H9 (cell line): Measurements from ENCODE around the gene DNAJA4. TPM values are rescaled to one million over a fixed set of nuclear protein-coding genes. Genes with fewer than 3 reads are reported as not detected.

Experiments used
- DNase-seq: peaks from one replicate; pipeline ENCODE4 v3.0.0-alpha.2; 2017
- H2AFZ ChIP-seq: one replicate; pipeline ENCODE4 v1.6.1; 2013; ENCODE audit warnings: mild to moderate bottlenecking, low read length, control low read depth, moderate library complexity
- H2AK5ac ChIP-seq: 2 replicates; pipeline ENCODE4 v1.6.1; 2013; ENCODE audit warnings: low read length, control low read depth, mixed read lengths; ENCODE audit not compliant: insufficient read length
- H2BK120ac ChIP-seq: one replicate; pipeline ENCODE4 v1.6.1; 2013; ENCODE audit warnings: low read depth, mild to moderate bottlenecking, low read length, control low read depth, inconsistent platforms; ENCODE audit not compliant: poor library complexity, severe bottlenecking
- H2BK12ac ChIP-seq: 2 replicates; pipeline ENCODE4 v1.6.1; 2013; ENCODE audit warnings: low read length, control low read depth, mixed read lengths, low read depth; ENCODE audit not compliant: insufficient read length
- H2BK15ac ChIP-seq: 2 replicates; pipeline ENCODE4 v1.6.1; 2013; ENCODE audit warnings: low read depth, low read length, control low read depth
- H2BK20ac ChIP-seq: one replicate; pipeline ENCODE4 v1.6.1; 2013; ENCODE audit warnings: low read depth, mild to moderate bottlenecking, low read length, control low read depth, inconsistent platforms; ENCODE audit not compliant: poor library complexity, severe bottlenecking
- H2BK5ac ChIP-seq: 2 replicates; pipeline ENCODE4 v1.6.1; 2013; ENCODE audit warnings: low read length, control low read depth, mixed read lengths; ENCODE audit not compliant: insufficient read length
- H3K14ac ChIP-seq: 2 replicates; pipeline ENCODE4 v1.6.1; 2013; ENCODE audit warnings: low read length, control low read depth; ENCODE audit not compliant: insufficient read depth
- H3K18ac ChIP-seq: 2 replicates; pipeline ENCODE4 v1.6.1; 2013; ENCODE audit warnings: low read depth, mild to moderate bottlenecking, mixed read lengths, low read length, control low read depth; ENCODE audit not compliant: insufficient read length
- H3K23ac ChIP-seq: 2 replicates; pipeline ENCODE4 v1.6.1; 2013; ENCODE audit warnings: low read length, control low read depth, mixed read lengths, low read depth; ENCODE audit not compliant: insufficient read length
- H3K23me2 ChIP-seq: 2 replicates; pipeline ENCODE4 v1.6.1; 2013; ENCODE audit warnings: low read depth, mild to moderate bottlenecking, mixed read lengths, low read length, control low read depth; ENCODE audit not compliant: insufficient read length, poor library complexity, severe bottlenecking
- H3K27ac ChIP-seq: 2 replicates; pipeline ENCODE4 v1.5.1; 2013; ENCODE audit warnings: low read length, control low read depth, mixed read lengths, low read depth; ENCODE audit not compliant: insufficient read length
- H3K27me3 ChIP-seq: 2 replicates; pipeline ENCODE4 v1.6.1; 2013; ENCODE audit warnings: low read length, control low read depth, inconsistent platforms; ENCODE audit not compliant: insufficient read depth
- H3K4ac ChIP-seq: 2 replicates; pipeline ENCODE4 v1.6.1; 2013; ENCODE audit warnings: low read depth, mild to moderate bottlenecking, control low read depth, inconsistent platforms, low read length, moderate library complexity
- H3K4me1 ChIP-seq: 2 replicates; pipeline ENCODE4 v1.6.1; 2013; ENCODE audit warnings: low read length, control low read depth, inconsistent platforms; ENCODE audit not compliant: insufficient read depth
- H3K4me2 ChIP-seq: 2 replicates; pipeline ENCODE4 v1.6.1; 2013; ENCODE audit warnings: low read length, control low read depth, mixed read lengths; ENCODE audit not compliant: insufficient read length, insufficient read depth
- H3K56ac ChIP-seq: 2 replicates; pipeline ENCODE4 v1.6.1; 2013; ENCODE audit warnings: low read depth, mild to moderate bottlenecking, mixed read lengths, low read length, control low read depth; ENCODE audit not compliant: insufficient read length
- H3K79me1 ChIP-seq: 2 replicates; pipeline ENCODE4 v1.6.1; 2013; ENCODE audit warnings: low read depth, mild to moderate bottlenecking, moderate library complexity, low read length, control low read depth, inconsistent platforms; ENCODE audit not compliant: insufficient read depth, poor library complexity, severe bottlenecking
- H3K79me2 ChIP-seq: 2 replicates; pipeline ENCODE4 v1.6.1; 2013; ENCODE audit warnings: low read length, control low read depth, inconsistent platforms; ENCODE audit not compliant: insufficient read depth
- H3K9ac ChIP-seq: 2 replicates; pipeline ENCODE4 v1.6.1; 2013; ENCODE audit warnings: low read length, control low read depth, mixed read lengths; ENCODE audit not compliant: insufficient read length; ENCODE audit errors: extremely low read depth
- H3K9me3 ChIP-seq: one replicate; pipeline ENCODE4 v1.6.1; 2013; ENCODE audit warnings: low read depth, low read length, inconsistent platforms; ENCODE audit not compliant: control insufficient read depth
- H3T11ph ChIP-seq: one replicate; pipeline ENCODE4 v1.6.1; 2013; ENCODE audit warnings: mild to moderate bottlenecking, low read length, control low read depth, inconsistent platforms
- H4K20me1 ChIP-seq: one replicate; pipeline ENCODE4 v1.6.1; 2013; ENCODE audit not compliant: control insufficient read depth, insufficient read length, insufficient read depth
- H4K5ac ChIP-seq: 2 replicates; pipeline ENCODE4 v1.6.1; 2013; ENCODE audit warnings: low read depth, mild to moderate bottlenecking, mixed read lengths, low read length, control low read depth; ENCODE audit not compliant: insufficient read length
- H4K8ac ChIP-seq: replicated peaks from 2 replicates; pipeline ENCODE4 v1.6.1; 2013; ENCODE audit warnings: low read length, control low read depth, mixed read lengths, low read depth; ENCODE audit not compliant: insufficient read length
- H4K91ac ChIP-seq: 2 replicates; pipeline ENCODE4 v1.6.1; 2013; ENCODE audit warnings: low read depth, mild to moderate bottlenecking, moderate library complexity, mixed read lengths, low read length, control low read depth; ENCODE audit not compliant: insufficient read length
- H3K27ac Mint-ChIP-seq, 3 experiments: 2 replicates in 2 of 3; 3 replicates in 1 of 3; pipeline ENCODE4 v1.8.0; 2020 to 2021; ENCODE audit warnings: mixed read lengths in 3 of 3, mild to moderate bottlenecking in 1 of 3, moderate library complexity in 1 of 3
- H3K27me3 Mint-ChIP-seq: 2 replicates; pipeline ENCODE4 v1.8.0; 2021; ENCODE audit warnings: low read depth, mild to moderate bottlenecking, moderate library complexity, mixed read lengths
- H3K36me3 Mint-ChIP-seq, 3 experiments: 2 replicates in 2 of 3; 3 replicates in 1 of 3; pipeline ENCODE4 v1.8.0; 2020 to 2021; ENCODE audit warnings: low read depth in 3 of 3, mixed read lengths in 3 of 3; ENCODE audit not compliant: insufficient read depth in 1 of 3
- H3K4me1 Mint-ChIP-seq, 2 experiments: 2 replicates each; pipeline ENCODE4 v1.8.0; 2020; ENCODE audit warnings: mixed read lengths in 2 of 2
- H3K4me3 Mint-ChIP-seq, 2 experiments: 2 replicates in 1 of 2; 3 replicates in 1 of 2; pipeline ENCODE4 v1.8.0; 2020 to 2021; ENCODE audit warnings: mild to moderate bottlenecking in 2 of 2, mixed read lengths in 2 of 2, moderate library complexity in 1 of 2
- H3K9me3 Mint-ChIP-seq, 2 experiments: 2 replicates in 1 of 2; 3 replicates in 1 of 2; pipeline ENCODE4 v1.8.0; 2020; ENCODE audit warnings: mild to moderate bottlenecking in 2 of 2, mixed read lengths in 2 of 2, moderate library complexity in 1 of 2
- CTCF ChIP-seq: fragments of 200-600 bp; sonication (generic); conservative IDR thresholded peaks from 3 replicates; pipeline ENCODE4 v1.8.0; 2021; ENCODE audit warnings: antibody characterized with exemption, mild to moderate bottlenecking
- WGBS: extraction: QIAGEN DNeasy Blood & Tissue Kit; methylation state at CpG from one replicate; pipeline ENCODE4 v1.1.7; 2013; ENCODE audit warnings: missing lambda C conversion rate, low lambda C conversion rate, mixed read lengths; ENCODE audit not compliant: insufficient read length; ENCODE audit errors: extremely low coverage; 5-methylcytosine and 5-hydroxymethylcytosine counted together
- total RNA-seq: library from RNA; stranded (reverse); gene quantifications from 2 replicates; pipeline ENCODE4 v1.2.1, GENCODE V29; 2021

Gene DNAJA4
- total RNA-seq, 1 experiment from 2014 or later: 0.13 TPM

GRCh38 chr15:78233496-78233895, 30.9 kb upstream of the DNAJA4 start:
- H3K18ac ChIP-seq: no peak overlapping the region

More at GRCh38 chr15:78233496-78233895, 30.9 kb upstream of the DNAJA4 start:
- H3K27ac Mint-ChIP-seq: no peak overlapping the region
- Histone ChIP-seq H3T11ph (no peak overlapping the region), H2BK120ac (no peak overlapping the region), H2BK12ac (no peak overlapping the region), H2BK20ac (no peak overlapping the region), H2BK5ac (no peak overlapping the region), H3K79me2 (no peaks in the 10 kb centered on the region), H3K4me1 (peaks cover 4% of the 10 kb centered on the region; the same call in 1 of the 2 replicates), H2BK15ac (no peak overlapping the region), H3K56ac (no peak overlapping the region), H3K79me1 (no peaks in the 10 kb centered on the region), H3K9me3 (no peaks in the 10 kb centered on the region), H3K9ac (no peak overlapping the region), H3K23me2 (no peaks in the 10 kb centered on the region), H2AK5ac (no peak overlapping the region), H3K4ac (no peak overlapping the region), H4K20me1 (no peaks in the 10 kb centered on the region), H3K27me3 (no peaks in the 10 kb centered on the region), H4K91ac (no peak overlapping the region), H4K8ac (peak overlapping the region; percentile 6), H4K5ac (no peak overlapping the region), H3K27ac (no peak overlapping the region), H3K23ac (no peak overlapping the region), H2AFZ (no peak overlapping the region), H3K4me2 (no peak overlapping the region), H3K14ac (no peak overlapping the region; the same call in 1 of the 2 replicates)
- peaks cover 23 to 29% of the 10 kb centered on the region in 2 experiments for H3K4me1 Mint-ChIP-seq
- no CpG with 5 or more reads among the region's 11 CpGs for WGBS
- H3K4me3 Mint-ChIP-seq: no peak overlapping the region; a peak in 1 of 5 replicates
- peaks cover 3% of the 10 kb centered on the region; the same call in 1 of the 2 replicates for H3K27me3 Mint-ChIP-seq
- DNase-seq: no peak
- no peaks in the 10 kb centered on the region; a peak in 1 of 5 replicates for H3K9me3 Mint-ChIP-seq
- TF ChIP-seq CTCF: no peak
- no peaks in the 10 kb centered on the region; a peak in 1 of 7 replicates for H3K36me3 Mint-ChIP-seq
